Glomerular visceral epithelial cell (primary cell): ENCODE measurements around the gene SMIM9.

ENCODE experiments used
- DNase-seq: peaks from one replicate; pipeline ENCODE4 v3.0.0-alpha.2; 2016; ENCODE audit errors: extremely low spot score

Gene SMIM9

GRCh38 chrX:154780968-154781367 lies 53.5 kb downstream of the SMIM9 start:
- DNase-seq, result no peak

DNA sequence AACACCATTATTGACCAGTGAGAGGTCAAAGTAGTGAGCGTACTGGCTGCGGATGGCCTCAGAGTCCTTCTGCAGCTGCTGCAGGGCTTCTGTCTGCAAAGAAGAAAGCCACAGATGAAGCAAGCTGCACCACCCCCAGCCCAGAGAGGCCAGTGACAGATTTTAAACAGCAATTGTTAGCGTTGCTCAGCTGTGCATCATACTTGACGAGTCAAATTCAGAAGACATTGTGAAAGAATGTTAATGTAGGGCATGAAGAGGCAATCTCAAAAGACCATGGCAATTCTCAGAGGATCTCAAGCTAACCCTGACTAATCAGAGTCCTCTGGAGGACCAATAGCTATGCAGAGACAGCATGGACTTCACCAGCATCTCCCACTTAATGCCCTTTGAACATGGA lies 55.2 kb downstream of the SMIM9 start:
- DNase-seq, result no peak

GRCh38 chrX:154776753-154777152 lies 57.7 kb downstream of the SMIM9 start:
- DNase-seq, result no peak

DNA sequence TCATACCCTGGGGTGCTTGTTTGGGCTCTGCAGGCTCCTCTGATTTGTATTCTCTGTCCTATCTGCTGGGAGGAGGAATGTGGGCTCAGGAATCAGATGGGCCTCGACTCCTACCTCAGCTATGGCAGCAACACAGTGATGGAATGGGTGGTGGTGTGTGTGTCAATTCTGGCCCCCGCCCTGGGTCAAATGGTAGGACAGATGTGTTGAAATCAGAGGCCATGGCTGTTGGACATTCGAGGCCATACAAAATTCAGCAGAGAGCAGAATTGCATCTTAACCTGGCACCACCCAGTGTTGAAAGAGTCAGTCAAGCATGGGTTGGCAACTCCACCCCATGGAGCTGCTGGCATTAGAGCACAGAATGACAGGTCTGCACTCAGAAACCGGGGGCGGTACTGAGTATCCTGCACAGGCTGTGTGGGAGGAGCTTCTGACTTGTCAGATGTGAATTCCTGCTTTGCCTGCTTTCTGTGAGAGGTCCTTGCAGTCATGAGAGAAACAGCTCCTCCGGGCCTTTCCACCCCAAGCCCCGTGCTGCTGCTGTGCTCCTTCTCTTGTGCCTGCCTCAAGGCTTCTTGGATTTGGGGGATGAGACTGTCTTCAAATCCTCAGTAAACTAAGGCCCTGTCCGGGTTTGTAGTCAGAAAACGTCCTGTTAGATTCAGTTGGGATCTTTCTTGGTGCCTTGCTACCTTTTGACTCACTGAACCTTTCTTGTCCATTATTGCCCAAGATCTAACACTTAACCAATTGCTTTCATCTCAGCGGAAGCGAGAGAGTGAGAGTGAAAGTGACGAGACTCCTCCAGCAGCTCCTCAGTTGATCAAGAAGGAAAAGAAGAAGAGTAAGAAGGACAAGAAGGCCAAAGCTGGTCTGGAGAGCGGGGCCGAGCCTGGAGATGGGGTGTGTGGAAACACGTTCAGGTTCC lies 58.8 kb downstream of the SMIM9 start:
- DNase-seq, result peak; percentile 37

GRCh38 chrX:154774622-154775021 lies 59.8 kb downstream of the SMIM9 start:
- DNase-seq, result no peak
